ENCODE measurements around the gene GTF2I.
"Not testable (repeated sequence)": the region's sequence is repeated elsewhere in the genome, so short reads cannot be mapped to it uniquely, and the experiment has no call there.

GTF2I gene

DNA sequence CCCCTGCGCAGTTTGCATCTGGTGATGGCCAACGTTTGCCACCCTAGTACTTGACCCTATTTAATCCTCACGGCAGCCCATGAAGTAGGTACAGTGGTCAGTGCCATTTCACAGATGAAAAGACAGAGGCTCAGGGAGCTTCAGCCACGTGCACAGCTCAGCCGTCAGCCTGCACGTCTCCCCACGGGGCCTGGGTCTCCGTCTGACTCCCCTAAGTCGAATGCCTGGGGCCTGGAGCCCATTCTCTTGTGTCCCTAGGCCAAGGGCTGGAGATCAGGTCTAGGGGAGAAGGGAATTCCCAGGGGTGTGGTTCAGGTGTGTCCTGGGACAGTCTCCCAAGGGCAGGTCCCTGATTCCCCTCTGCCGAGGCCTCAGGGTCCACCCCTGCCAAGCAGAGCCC, 109.5 kb downstream of the GTF2I start:
- H3K4me3 ChIP-seq (ENCODE audit: low read depth, low read length); in situ Hi-C loops (cut with HindIII; ENCODE audit: low sequenced_read_pairs); DNase-seq (ENCODE audit: low read depth, low spot score): not testable (repeated sequence)

GRCh38 chr7:74770062-74770461, 112.5 kb downstream of the GTF2I start:
- DNase-seq (ENCODE audit: low read depth, low spot score); in situ Hi-C loops (cut with HindIII; ENCODE audit: low sequenced_read_pairs); H3K4me3 ChIP-seq (ENCODE audit: low read depth, low read length): not testable (repeated sequence)

GRCh38 chr7:74772093-74772492, 114.6 kb downstream of the GTF2I start:
- H3K4me3 ChIP-seq (ENCODE audit: low read depth, low read length); DNase-seq (ENCODE audit: low read depth, low spot score); in situ Hi-C loops (cut with HindIII; ENCODE audit: low sequenced_read_pairs): not testable (repeated sequence)

DNA sequence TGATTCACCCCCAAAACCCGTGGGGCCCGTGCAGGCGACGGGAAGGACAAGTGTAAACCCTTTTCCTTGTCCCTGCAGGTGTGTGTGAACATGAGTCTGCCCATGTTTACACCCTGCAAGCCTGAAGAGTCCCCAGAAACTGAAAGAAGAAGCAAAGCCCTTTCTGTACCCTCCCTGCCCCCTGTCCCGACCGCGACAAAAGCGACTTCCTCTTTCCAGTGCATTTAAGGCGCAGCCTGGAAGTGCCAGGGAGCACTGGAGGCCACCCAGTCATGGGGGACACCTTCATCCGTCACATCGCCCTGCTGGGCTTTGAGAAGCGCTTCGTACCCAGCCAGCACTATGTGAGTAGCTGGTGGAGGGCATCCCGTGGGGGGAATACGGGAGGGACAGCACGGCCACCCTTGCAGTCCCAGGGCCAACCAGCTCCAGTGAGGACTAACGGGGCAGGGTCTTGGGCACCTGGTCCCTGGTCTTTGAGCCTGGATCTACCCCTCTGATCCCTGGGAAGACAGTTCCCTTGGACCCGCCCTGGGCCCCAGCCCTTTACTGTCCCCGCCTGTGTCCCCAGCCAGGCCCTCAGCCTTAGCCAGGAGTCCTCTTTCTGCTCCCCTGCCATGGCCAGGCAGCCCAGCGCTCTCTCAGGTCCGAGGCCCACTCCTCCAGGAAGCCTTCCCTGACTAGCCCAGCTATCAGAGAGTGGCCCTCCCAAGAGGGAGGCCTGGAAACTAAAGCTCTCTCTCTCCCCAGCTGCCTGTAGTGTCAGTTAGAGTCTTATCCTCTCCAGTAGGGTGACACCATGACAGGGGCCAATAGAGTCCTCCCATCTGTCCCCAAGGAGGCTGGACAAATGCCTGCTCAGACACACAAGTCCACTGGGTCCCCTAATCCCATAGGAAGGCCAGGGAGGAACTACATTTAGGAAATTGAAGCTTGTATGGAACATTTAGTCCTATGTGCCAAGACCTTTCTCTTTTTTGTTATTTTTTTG, 116.5 kb downstream of the GTF2I start, which contains the start of gene NCF1:
Gene NCF1 (plus strand): TSS at position 252 of the 991 bp plus-strand sequence. CDS start 21 bp downstream, at position 273.
- DNase-seq (ENCODE audit: low read depth, low spot score); H3K4me3 ChIP-seq (ENCODE audit: low read depth, low read length); in situ Hi-C loops (cut with HindIII; ENCODE audit: low sequenced_read_pairs): not testable (repeated sequence)

GRCh38 chr7:74775111-74775510, 117.6 kb downstream of the GTF2I start:
- H3K4me3 ChIP-seq (ENCODE audit: low read depth, low read length); in situ Hi-C loops (cut with HindIII; ENCODE audit: low sequenced_read_pairs); DNase-seq (ENCODE audit: low read depth, low spot score): not testable (repeated sequence)

DNA sequence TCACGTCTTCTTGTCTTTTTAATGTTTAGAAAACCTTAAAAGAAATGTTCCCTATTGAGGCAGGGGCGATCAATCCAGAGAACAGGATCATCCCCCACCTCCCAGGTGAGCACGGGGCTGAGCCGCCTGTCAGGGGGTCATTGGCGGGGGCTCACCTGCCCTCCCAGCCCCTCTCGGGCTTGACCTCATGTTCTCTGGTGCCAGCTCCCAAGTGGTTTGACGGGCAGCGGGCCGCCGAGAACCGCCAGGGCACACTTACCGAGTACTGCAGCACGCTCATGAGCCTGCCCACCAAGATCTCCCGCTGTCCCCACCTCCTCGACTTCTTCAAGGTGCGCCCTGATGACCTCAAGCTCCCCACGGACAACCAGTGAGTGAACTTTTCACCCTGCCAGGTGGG, 121.5 kb downstream of the GTF2I start:
- in situ Hi-C loops (cut with HindIII; ENCODE audit: low sequenced_read_pairs); H3K4me3 ChIP-seq (ENCODE audit: low read depth, low read length); DNase-seq (ENCODE audit: low read depth, low spot score): not testable (repeated sequence)

- H3K4me3 ChIP-seq (ENCODE audit: low read depth, low read length); in situ Hi-C loops (cut with HindIII; ENCODE audit: low sequenced_read_pairs); DNase-seq (ENCODE audit: low read depth, low spot score): not testable (repeated sequence)
Measured at GRCh38 chr7:74781746-74782145, 124.2 kb downstream of the GTF2I start.

GRCh38 chr7:74783595-74783994, 126.1 kb downstream of the GTF2I start:
- in situ Hi-C loops (cut with HindIII; ENCODE audit: low sequenced_read_pairs); DNase-seq (ENCODE audit: low read depth, low spot score); H3K4me3 ChIP-seq (ENCODE audit: low read depth, low read length): not testable (repeated sequence)

DNA sequence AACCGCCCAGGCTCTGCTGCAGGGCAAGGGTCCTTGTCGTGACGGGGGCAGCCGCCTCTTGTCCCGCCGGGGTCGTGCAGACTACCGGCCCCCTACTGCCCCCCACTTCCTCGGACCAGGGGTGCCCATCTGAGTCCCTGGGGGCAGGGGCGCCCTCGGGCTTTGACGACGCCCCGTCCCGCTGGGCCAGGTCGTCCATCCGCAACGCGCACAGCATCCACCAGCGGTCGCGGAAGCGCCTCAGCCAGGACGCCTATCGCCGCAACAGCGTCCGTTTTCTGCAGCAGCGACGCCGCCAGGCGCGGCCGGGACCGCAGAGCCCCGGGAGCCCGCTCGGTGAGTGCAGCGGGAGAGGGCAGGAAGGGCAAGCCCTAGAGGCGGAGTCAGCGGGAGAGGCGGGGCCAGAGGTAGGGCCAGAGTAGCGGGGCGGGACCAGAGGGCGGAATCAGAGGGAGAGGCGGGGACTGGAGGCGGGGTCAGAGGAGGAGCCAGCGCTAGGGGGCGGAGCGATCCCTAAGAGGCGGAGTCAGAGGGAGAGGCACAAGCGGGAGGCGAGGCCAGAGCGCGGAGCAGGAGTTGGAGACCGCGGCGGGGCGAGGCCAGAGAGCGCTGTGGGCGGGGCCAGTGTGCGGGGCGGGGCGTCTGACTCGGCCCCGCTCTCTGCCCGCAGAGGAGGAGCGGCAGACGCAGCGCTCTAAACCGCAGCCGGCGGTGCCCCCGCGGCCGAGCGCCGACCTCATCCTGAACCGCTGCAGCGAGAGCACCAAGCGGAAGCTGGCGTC, 131.0 kb downstream of the GTF2I start:
- in situ Hi-C loops (cut with HindIII; ENCODE audit: low sequenced_read_pairs) = not testable (repeated sequence)
- H3K4me3 ChIP-seq (ENCODE audit: low read depth, low read length) = peak overlapping the region; percentile 17
- peak; percentile 82 for DNase-seq (ENCODE audit: low read depth, low spot score)

- in situ Hi-C loops (cut with HindIII; ENCODE audit: low sequenced_read_pairs); H3K4me3 ChIP-seq (ENCODE audit: low read depth, low read length); DNase-seq (ENCODE audit: low read depth, low spot score): not testable (repeated sequence)
Measured at GRCh38 chr7:74789200-74789736, 131.8 kb downstream of the GTF2I start.

GRCh38 chr7:74797848-74798622, 140.5 kb downstream of the GTF2I start:
- DNase-seq (ENCODE audit: low read depth, low spot score); in situ Hi-C loops (cut with HindIII; ENCODE audit: low sequenced_read_pairs); H3K4me3 ChIP-seq (ENCODE audit: low read depth, low read length): not testable (repeated sequence)

DNA sequence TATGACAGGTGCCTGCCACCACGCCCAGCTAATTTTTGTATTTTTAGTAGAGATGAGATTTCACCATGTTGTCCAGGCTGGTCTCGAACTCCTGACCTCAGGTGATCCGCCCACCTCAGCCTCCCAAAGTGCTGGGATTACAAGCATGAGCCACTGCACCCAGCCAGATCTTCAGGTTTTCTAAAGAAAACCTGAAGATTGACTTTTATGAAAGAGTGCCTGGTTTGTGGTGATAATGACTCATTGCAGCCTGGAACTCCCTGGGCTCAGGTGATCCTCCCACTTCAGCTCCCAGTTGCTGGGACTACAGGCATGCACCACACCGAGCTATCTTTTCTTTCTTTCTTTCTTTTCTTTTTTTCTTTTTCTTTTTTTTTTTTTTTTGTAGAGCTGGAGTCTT, 141.1 kb downstream of the GTF2I start:
- DNase-seq (ENCODE audit: low read depth, low spot score); H3K4me3 ChIP-seq (ENCODE audit: low read depth, low read length); in situ Hi-C loops (cut with HindIII; ENCODE audit: low sequenced_read_pairs): not testable (repeated sequence)
